ENCODE measurements around the gene ZNRF3.

- TF ChIP-seq CTCF (IDR thresholded peaks at IDR 0.05) (no peak), ZFX (IDR thresholded peaks at IDR 0.05; ENCODE audit: borderline replicate concordance) (no peak)
Measured at GRCh38 chr22:28934026-28934425, 50.7 kb downstream of the ZNRF3 start.
